Pancreas (tissue), 10 donors: ENCODE results near the gene PSMB2. TPM values are rescaled to one million over a fixed set of nuclear protein-coding genes. Genes with fewer than 3 reads are reported as not detected.

ENCODE experiments used
- ATAC-seq, 4 donors: fragments of 200-7000 bp; cut with Tn5 transposase; one replicate each; pipeline versions ENCODE4 v1.8.0 to v1.9.1; 2020; ENCODE audit warnings: mild to moderate bottlenecking in 4 of 4, moderate library complexity in 4 of 4
- DNase-seq, 6 donors: peaks; one replicate each; pipeline ENCODE4 v3.0.0-alpha.2; 2020
- FAIRE-seq: peaks from 2 replicates; lab custom pipeline; 2012; peaks lifted over from hg19 to GRCh38; lab: Jason Lieb, UNC
- H3K27ac ChIP-seq, 4 donors: fragments of 200-600 bp; sonication (generic); 1 replicate in 3 of 4; 2 replicates in 1 of 4; pipeline versions ENCODE4 v1.5.0 to v1.8.0; 2020
- H3K27me3 ChIP-seq, 4 donors: fragments of 200-600 bp; one replicate each; pipeline ENCODE4 v1.8.0; 2021
- H3K36me3 ChIP-seq, 3 donors: fragments of 200-600 bp; sonication (generic) in 1 of 3; one replicate each; pipeline versions ENCODE4 v1.5.0 to v1.8.0; 2020 to 2021
- H3K4me1 ChIP-seq, 3 donors: fragments of 200-600 bp; one replicate each; pipeline ENCODE4 v1.8.0; 2021
- H3K4me3 ChIP-seq, 4 donors: fragments of 200-600 bp; sonication (generic) in 2 of 4; one replicate each; pipeline versions ENCODE4 v1.5.0 to v1.8.0; 2020 to 2021
- H3K9me3 ChIP-seq, 4 donors: fragments of 200-600 bp; one replicate each; pipeline ENCODE4 v1.8.0; 2021
- WGBS, 2 donors: extraction: QIAGEN DNeasy Blood & Tissue Kit; methylation state at CpG; one replicate each; pipeline ENCODE4 v1.1.7; 2013; 5-methylcytosine and 5-hydroxymethylcytosine counted together
- intact Hi-C, 3 donors: fragments of 100-400 bp; cut with DNase I; formaldehyde crosslinking; loops; one replicate each; pipeline versions ENCODE4 v1.11.1 to v1.14.2; 2022
- polyA plus RNA-seq, 2 donors: library from polyadenylated mRNA; stranded (reverse); fragments of 200-250 nt; gene quantifications; one replicate each; pipeline ENCODE4 v1.2.3, GENCODE V29; 2013
- total RNA-seq, 6 donors: library from RNA; stranded (reverse); fragmentation: NEBNext Ultra II Directional in 4 of 6; extraction: Animal tissue kit (Norgen Biotek cat#: 25700) in 4 of 6; gene quantifications; one replicate each; pipeline versions ENCODE4 v1.2.1 to v1.2.4, GENCODE V29; 2021 to 2023
- TF ChIP-seq, protein P1 (sequence below), 4 donors: fragments of 200-600 bp; sonication (generic) in 3 of 4; IDR thresholded peaks; one replicate each; pipeline versions ENCODE4 v1.5.0 to v1.8.0; 2021; ENCODE audit warnings: antibody characterized with exemption in 4 of 4
- donor health status: healthy with polysubstance abuse.
- donor health status: DM: no; HTN: no; CAD: no; lungs with moderate emphysema.
- donor health status: DM: no; HTN: no; CAD: no.
- donor health status: control.
- donor health status: control.
- donor health status: Bipolar disorder and iron deficiency.
- donor health status: DM: yes; HTN: yes; CAD: no.
- donor health status: DM: no; HTN: no; CAD: no.
- donor health status: DM: no; HTN: no; CAD: no.
- donor health status: DM: yes; HTN: yes; CAD: no.

PSMB2 gene
- total and polyA plus RNA-seq, 8 donors = 13.2 to 24.2 (median 21.0) TPM

DNA sequence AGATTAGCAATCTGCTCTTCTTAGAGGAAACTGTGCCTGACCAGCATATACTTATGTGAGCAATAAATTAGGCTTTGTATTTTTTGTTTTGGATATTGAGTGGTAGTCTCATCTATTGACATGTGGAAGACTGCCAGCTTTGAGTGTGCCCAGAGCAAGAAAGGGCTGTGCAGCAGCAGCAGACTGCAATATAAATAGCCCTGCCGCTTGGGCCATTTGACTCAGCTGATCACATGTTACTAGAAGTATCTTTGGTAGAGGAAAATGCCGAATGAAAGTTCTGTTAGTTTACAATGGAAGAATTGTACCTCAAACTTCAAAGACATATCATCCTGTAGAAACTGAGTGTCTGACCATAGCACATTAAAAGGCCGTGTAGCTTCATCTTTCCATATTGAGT, 9.1 kb upstream of the PSMB2 start:
- intact Hi-C loops = no loop called here
- DNase-seq = no peak
- ATAC-seq = peak in 1 of 4 donors; percentile 46
- Histone ChIP-seq H3K27ac (no peak overlapping the region), H3K36me3 (no peaks in the 10 kb centered on the region), H3K4me1 (no peaks in the 10 kb centered on the region), H3K27me3 (no peaks in the 10 kb centered on the region), H3K4me3 (no peak overlapping the region), H3K9me3 (no peaks in the 10 kb centered on the region)
- TF ChIP-seq, protein P1, sequence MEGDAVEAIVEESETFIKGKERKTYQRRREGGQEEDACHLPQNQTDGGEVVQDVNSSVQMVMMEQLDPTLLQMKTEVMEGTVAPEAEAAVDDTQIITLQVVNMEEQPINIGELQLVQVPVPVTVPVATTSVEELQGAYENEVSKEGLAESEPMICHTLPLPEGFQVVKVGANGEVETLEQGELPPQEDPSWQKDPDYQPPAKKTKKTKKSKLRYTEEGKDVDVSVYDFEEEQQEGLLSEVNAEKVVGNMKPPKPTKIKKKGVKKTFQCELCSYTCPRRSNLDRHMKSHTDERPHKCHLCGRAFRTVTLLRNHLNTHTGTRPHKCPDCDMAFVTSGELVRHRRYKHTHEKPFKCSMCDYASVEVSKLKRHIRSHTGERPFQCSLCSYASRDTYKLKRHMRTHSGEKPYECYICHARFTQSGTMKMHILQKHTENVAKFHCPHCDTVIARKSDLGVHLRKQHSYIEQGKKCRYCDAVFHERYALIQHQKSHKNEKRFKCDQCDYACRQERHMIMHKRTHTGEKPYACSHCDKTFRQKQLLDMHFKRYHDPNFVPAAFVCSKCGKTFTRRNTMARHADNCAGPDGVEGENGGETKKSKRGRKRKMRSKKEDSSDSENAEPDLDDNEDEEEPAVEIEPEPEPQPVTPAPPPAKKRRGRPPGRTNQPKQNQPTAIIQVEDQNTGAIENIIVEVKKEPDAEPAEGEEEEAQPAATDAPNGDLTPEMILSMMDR (IDR thresholded peaks at IDR 0.05) = no peak
- FAIRE-seq = no peak
- WGBS, 2 donors = 51 to 60% methylated on average over 3 of the region's 3 CpGs

DNA sequence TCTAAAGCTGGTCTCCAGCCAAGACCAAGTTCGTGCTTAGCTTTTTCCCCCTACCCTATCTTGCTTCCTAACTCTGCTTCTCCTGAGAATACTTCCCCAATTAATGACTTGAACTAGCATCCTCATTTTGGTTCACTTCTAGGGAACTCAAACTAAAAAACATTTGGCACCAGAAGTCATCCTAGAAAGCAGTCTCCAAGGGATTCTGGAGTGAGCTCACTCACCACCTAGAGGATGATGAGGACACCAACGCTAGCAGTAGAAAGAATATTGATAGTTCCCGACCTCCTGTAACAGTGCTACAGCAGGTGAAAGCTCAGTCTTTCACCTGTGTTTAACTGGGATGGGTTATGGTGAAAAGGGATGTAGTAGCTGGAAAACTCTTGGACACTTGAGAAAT, 4.7 kb upstream of the PSMB2 start:
- TF ChIP-seq, protein P1 (IDR thresholded peaks at IDR 0.05) = no peak
- Histone ChIP-seq H3K27ac (no peak overlapping the region), H3K4me3 (no peak overlapping the region), H3K36me3 (no peaks in the 10 kb centered on the region), H3K4me1 (no peaks in the 10 kb centered on the region), H3K27me3 (no peaks in the 10 kb centered on the region), H3K9me3 (no peaks in the 10 kb centered on the region)
- intact Hi-C loops = no loop called here
- FAIRE-seq (no peak), DNase-seq (no peak), ATAC-seq (no peak)
- WGBS, 2 donors = 6 to 9% methylated on average over 3 of the region's 3 CpGs

DNA sequence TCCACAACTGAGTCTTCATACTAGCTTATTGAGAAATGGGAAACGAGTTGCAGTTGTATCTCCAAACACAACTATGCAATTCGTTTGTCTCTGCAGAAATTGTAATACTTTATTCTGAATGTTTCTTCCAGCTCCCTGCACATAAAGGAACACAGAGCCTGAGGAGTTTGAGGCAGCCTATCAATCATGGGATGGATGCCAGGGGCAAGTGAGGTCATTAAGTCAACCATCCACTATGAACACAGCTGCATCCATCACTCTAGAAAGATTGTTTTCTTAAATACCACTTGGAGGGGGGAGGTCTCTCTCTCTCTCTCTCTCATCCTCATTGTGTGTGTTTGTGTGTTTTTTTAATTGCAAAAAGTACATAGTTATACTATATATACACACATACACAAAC, 2.9 kb upstream of the PSMB2 start:
- TF ChIP-seq, protein P1 (IDR thresholded peaks at IDR 0.05) = no peak
- FAIRE-seq (no peak), ATAC-seq (no peak)

DNA sequence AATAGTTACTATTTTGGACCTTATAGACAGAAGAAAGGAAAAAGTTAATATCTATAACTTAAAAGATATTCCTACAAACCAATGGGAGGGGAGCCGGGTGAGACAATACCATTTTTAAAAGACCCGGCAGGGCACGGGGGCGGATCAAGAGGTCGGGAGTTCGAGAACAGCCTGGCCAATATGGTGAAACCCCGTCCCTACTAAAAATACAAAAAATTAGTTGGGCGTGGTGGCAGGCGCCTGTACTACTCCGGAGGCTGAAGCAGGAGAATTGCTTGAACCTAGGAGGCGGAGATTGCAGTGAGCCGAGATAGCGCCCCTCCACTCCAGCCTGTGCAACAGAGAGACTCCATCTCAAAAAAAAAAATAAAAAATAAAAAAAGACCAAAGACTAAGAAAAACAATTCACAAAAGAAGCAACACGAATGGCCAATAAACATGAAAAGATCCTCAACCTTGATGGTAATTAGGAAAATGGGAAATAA, 1.2 kb upstream of the PSMB2 start:
- 34 to 40% methylated on average over 14 of the region's 14 CpGs for whole genome bisulfite sequencing, 2 donors
- ATAC-seq = no peak
- Histone ChIP-seq H3K9me3 (no peaks in the 10 kb centered on the region), H3K27me3 (no peaks in the 10 kb centered on the region), H3K27ac (peak overlapping the region in 3 of 4 donors; percentile 81 to 95 (median 87)), H3K4me3 (peak overlapping the region in 2 of 4 donors; percentile 69 to 80), H3K36me3 (no peaks in the 10 kb centered on the region), H3K4me1 (peaks cover 0 to 24% (median 21%) of the 10 kb centered on the region in 3 donors)
- TF ChIP-seq, protein P1 (IDR thresholded peaks at IDR 0.05) = no peak
- DNase-seq = peak in 2 of 6 donors; percentile 18 to 19
- no peak for FAIRE-seq
- intact Hi-C loops = no loop called here

More for the DNA sequence above, 2.9 kb upstream of the PSMB2 start:
- intact Hi-C loops = no loop called here
- H3K4me3 ChIP-seq = no peak overlapping the region
- H3K9me3 ChIP-seq = no peaks in the 10 kb centered on the region
- no peaks in the 10 kb centered on the region for H3K36me3 ChIP-seq
- no peak overlapping the region for H3K27ac ChIP-seq
- 20 to 23% methylated on average over 2 of the region's 2 CpGs for WGBS, 2 donors
- DNase-seq = no peak
- H3K27me3 ChIP-seq = no peaks in the 10 kb centered on the region
- peaks cover 0 to 9% (median 5%) of the 10 kb centered on the region in 3 donors for H3K4me1 ChIP-seq
